Stimulated activated CD8-positive, alpha-beta memory T cell treated with anti-CD3 and anti-CD28 coated beads, Interleukin-7, amount 100 ng/mL, for 48 hours (primary cell): ENCODE data around the gene NLGN4X.
"Not testable (repeated sequence)": the region's sequence is repeated elsewhere in the genome, so short reads cannot be mapped to it uniquely, and the experiment has no call there.

ENCODE experiments used
- DNase-seq, 2 donors: peaks; one replicate each; pipeline ENCODE4 v3.0.0-alpha.2; 2020; ENCODE audit warnings: low read depth in 1 of 2; ENCODE audit errors: extremely low read depth in 1 of 2

NLGN4X gene

GRCh38 chrX:6015423-6015822, 213.2 kb downstream of the NLGN4X start:
- no peak for DNase-seq

- DNase-seq = no peak
These were observed 216.3 kb downstream of the NLGN4X start for GRCh38 chrX:6012357-6012756.

GRCh38 chrX:6005856-6006255, 222.8 kb downstream of the NLGN4X start:
- DNase-seq = no peak

- no peak for DNase-seq
These were observed 224.1 kb downstream of the NLGN4X start for GRCh38 chrX:6004529-6004928.

GRCh38 chrX:6002056-6002455, 226.6 kb downstream of the NLGN4X start:
- DNase-seq = no peak

GRCh38 chrX:5998901-5999300, 229.8 kb downstream of the NLGN4X start:
- DNase-seq = no peak

- DNase-seq = no peak
These were observed 230.2 kb downstream of the NLGN4X start for GRCh38 chrX:5998456-5998855.

GRCh38 chrX:5991393-5991792, 237.3 kb downstream of the NLGN4X start:
- DNase-seq = no peak

GRCh38 chrX:5979338-5979737, 249.3 kb downstream of the NLGN4X start:
- no peak for DNase-seq

- DNase-seq = no peak
These were observed 252.3 kb downstream of the NLGN4X start for GRCh38 chrX:5976332-5976731.

- no peak for DNase-seq
These were observed 257.4 kb downstream of the NLGN4X start for GRCh38 chrX:5971300-5971699.

- no peak for DNase-seq
These were observed 263.3 kb downstream of the NLGN4X start for GRCh38 chrX:5965406-5965805.

GRCh38 chrX:5959286-5959685, 269.4 kb downstream of the NLGN4X start:
- DNase-seq = no peak

GRCh38 chrX:5958523-5958922, 270.1 kb downstream of the NLGN4X start:
- no peak for DNase-seq

GRCh38 chrX:5957506-5957905, 271.2 kb downstream of the NLGN4X start:
- DNase-seq = no peak

GRCh38 chrX:5936438-5936837, 292.2 kb downstream of the NLGN4X start:
- DNase-seq = no peak

- DNase-seq = no peak
These were observed 300.4 kb downstream of the NLGN4X start for GRCh38 chrX:5928224-5928623.

- DNase-seq = no peak
These were observed 311.7 kb downstream of the NLGN4X start for GRCh38 chrX:5916945-5917344.

- DNase-seq = no peak
These were observed 312.9 kb downstream of the NLGN4X start for GRCh38 chrX:5915783-5916182.

GRCh38 chrX:5907207-5907606, 321.5 kb downstream of the NLGN4X start:
- DNase-seq = no peak

- DNase-seq = not testable (repeated sequence)
These were observed 325.0 kb downstream of the NLGN4X start for GRCh38 chrX:5903586-5904190.

GRCh38 chrX:5898463-5898862, 330.2 kb downstream of the NLGN4X start:
- no peak for DNase-seq

GRCh38 chrX:5891378-5891777, 337.3 kb downstream of the NLGN4X start:
- DNase-seq = no peak
